ENCODE results near the gene FOXC2. TPM values are rescaled to one million over a fixed set of nuclear protein-coding genes. Genes with fewer than 3 reads are reported as not detected.
A peak's percentile ranks its signal among the peaks of the same experiment; 100 is the strongest.

The FOXC2 gene
- polyA plus RNA-seq, 1 donor (not counting 4 experiments of a cell fraction or from before 2014, with no cell fraction given), result not detected

GRCh38 chr16:86604436-86605193 lies 38.0 kb downstream of the FOXC2 start:
- Histone ChIP-seq H3K4me1 (ENCODE audit: control insufficient read depth, extremely low read depth, insufficient read depth, low read length) (peaks cover 3% of the 10 kb centered on the region), H3K9me1 (ENCODE audit: control insufficient read depth, extremely low read depth, insufficient read depth, low read length) (no peaks in the 10 kb centered on the region), H2AFZ (ENCODE audit: control insufficient read depth, low read length) (peak overlapping the region; percentile 82), H3K79me2 (ENCODE audit: control insufficient read depth, insufficient read depth, low read length) (no peaks in the 10 kb centered on the region), H4K20me1 (ENCODE audit: control insufficient read depth, extremely low read depth, insufficient read depth, low read length) (no peaks in the 10 kb centered on the region), H3K27ac (ENCODE audit: control insufficient read depth, insufficient read depth, low read length) (no peak overlapping the region), H3K4me2 (ENCODE audit: control insufficient read depth, extremely low read depth, insufficient read depth, low read depth, low read length) (peak overlapping the region; percentile 73), H3K36me3 (ENCODE audit: control insufficient read depth in 2 of 2, extremely low read depth in 1 of 2, insufficient read depth in 2 of 2, low read length in 2 of 2) (no peaks in the 10 kb centered on the region), H3K4me3 (ENCODE audit: control insufficient read depth in 2 of 3, extremely low read depth in 1 of 3, insufficient read depth in 2 of 3, low read depth in 1 of 3, low read length in 3 of 3) (peak overlapping the region in 1 of 3 experiments; percentile 29), H3K9ac (ENCODE audit: control insufficient read depth, extremely low read depth, insufficient read depth, low read length) (no peak overlapping the region), H3K9me3 (ENCODE audit: control insufficient read depth, low read depth, low read length) (no peaks in the 10 kb centered on the region), H3K27me3 (ENCODE audit: control insufficient read depth, extremely low read depth, insufficient read depth, low read length) (peaks cover 7% of the 10 kb centered on the region)
- dilution Hi-C loops (cut with MboI; ENCODE audit: extremely low pct_ligation_motif_present, low sequenced_read_pairs), result no loop called here
- FAIRE-seq, result no peak
- DNase-seq (ENCODE audit: low read depth, low spot score), result no peak
- TF ChIP-seq EZH2 (IDR thresholded peaks at IDR 0.05; ENCODE audit: low read length), result no peak
- no peak for TF ChIP-seq CTCF (optimal IDR thresholded peaks at IDR 0.05 in 1 of 3, IDR thresholded peaks at IDR 0.05 in 1 of 3, conservative IDR thresholded peaks at IDR 0.05 in 1 of 3; ENCODE audit: extremely low read depth in 1 of 3, insufficient read depth in 2 of 3, low read length in 3 of 3)

GRCh38 chr16:86605950-86606349 lies 39.3 kb downstream of the FOXC2 start:
- TF ChIP-seq CTCF (optimal IDR thresholded peaks at IDR 0.05 in 1 of 3, IDR thresholded peaks at IDR 0.05 in 1 of 3, conservative IDR thresholded peaks at IDR 0.05 in 1 of 3; ENCODE audit: extremely low read depth in 1 of 3, insufficient read depth in 2 of 3, low read length in 3 of 3), result no peak
- no peak for TF ChIP-seq EZH2 (IDR thresholded peaks at IDR 0.05; ENCODE audit: low read length)
- H3K79me2 ChIP-seq (ENCODE audit: control insufficient read depth, insufficient read depth, low read length), result no peaks in the 10 kb centered on the region
- no peaks in the 10 kb centered on the region for H3K36me3 ChIP-seq (ENCODE audit: control insufficient read depth in 2 of 2, extremely low read depth in 1 of 2, insufficient read depth in 2 of 2, low read length in 2 of 2)
- H3K4me1 ChIP-seq (ENCODE audit: control insufficient read depth, extremely low read depth, insufficient read depth, low read length), result peaks cover 3% of the 10 kb centered on the region
- no peak for DNase-seq (ENCODE audit: low read depth, low spot score)
- dilution Hi-C loops (cut with MboI; ENCODE audit: extremely low pct_ligation_motif_present, low sequenced_read_pairs), result no loop called here
- H2AFZ ChIP-seq (ENCODE audit: control insufficient read depth, low read length), result no peak overlapping the region
- H3K9me3 ChIP-seq (ENCODE audit: control insufficient read depth, low read depth, low read length), result no peaks in the 10 kb centered on the region
- no peak for FAIRE-seq
- no peaks in the 10 kb centered on the region for H4K20me1 ChIP-seq (ENCODE audit: control insufficient read depth, extremely low read depth, insufficient read depth, low read length)
- H3K27ac ChIP-seq (ENCODE audit: control insufficient read depth, insufficient read depth, low read length), result no peak overlapping the region
- H3K4me3 ChIP-seq (ENCODE audit: control insufficient read depth in 2 of 3, extremely low read depth in 1 of 3, insufficient read depth in 2 of 3, low read depth in 1 of 3, low read length in 3 of 3), result no peak overlapping the region
- no peaks in the 10 kb centered on the region for H3K9me1 ChIP-seq (ENCODE audit: control insufficient read depth, extremely low read depth, insufficient read depth, low read length)
- H3K9ac ChIP-seq (ENCODE audit: control insufficient read depth, extremely low read depth, insufficient read depth, low read length), result no peak overlapping the region
- H3K27me3 ChIP-seq (ENCODE audit: control insufficient read depth, extremely low read depth, insufficient read depth, low read length), result peaks cover 7% of the 10 kb centered on the region
- H3K4me2 ChIP-seq (ENCODE audit: control insufficient read depth, extremely low read depth, insufficient read depth, low read depth, low read length), result no peak overlapping the region
